ENCODE results near the gene C14orf39.
"Not testable (repeated sequence)": the region's sequence is repeated elsewhere in the genome, so short reads cannot be mapped to it uniquely, and the experiment has no call there.

The C14orf39 gene

GRCh38 chr14:60490270-60490669 lies 4.4 kb upstream of the C14orf39 start:
- TF ChIP-seq CTCF (IDR thresholded peaks at IDR 0.05; ENCODE audit: control insufficient read depth, extremely low read depth, insufficient read depth): no peak
- no peak for DNase-seq (ENCODE audit: low read depth)
- no peak overlapping the region for H3K4me3 ChIP-seq (ENCODE audit: low read depth, low read length)

GRCh38 chr14:60488175-60488574 lies 2.3 kb upstream of the C14orf39 start:
- no peak for DNase-seq (ENCODE audit: low read depth)
- TF ChIP-seq CTCF (IDR thresholded peaks at IDR 0.05; ENCODE audit: control insufficient read depth, extremely low read depth, insufficient read depth): peak; percentile 26
- H3K4me3 ChIP-seq (ENCODE audit: low read depth, low read length): no peak overlapping the region

GRCh38 chr14:60487211-60487610 lies 1.3 kb upstream of the C14orf39 start:
- DNase-seq (ENCODE audit: low read depth): no peak
- no peak for TF ChIP-seq CTCF (IDR thresholded peaks at IDR 0.05; ENCODE audit: control insufficient read depth, extremely low read depth, insufficient read depth)
- no peak overlapping the region for H3K4me3 ChIP-seq (ENCODE audit: low read depth, low read length)

- DNase-seq (ENCODE audit: low read depth): no peak
- TF ChIP-seq CTCF (IDR thresholded peaks at IDR 0.05; ENCODE audit: control insufficient read depth, extremely low read depth, insufficient read depth): no peak
- no peak overlapping the region; the same call in 1 of the 2 replicates for H3K4me3 ChIP-seq (ENCODE audit: low read depth, low read length)
Measured at GRCh38 chr14:60485057-60485597, 736 bp downstream of the C14orf39 start.

GRCh38 chr14:60482743-60483142 lies 3.1 kb downstream of the C14orf39 start:
- H3K4me3 ChIP-seq (ENCODE audit: low read depth, low read length): no peak overlapping the region
- no peak for TF ChIP-seq CTCF (IDR thresholded peaks at IDR 0.05; ENCODE audit: control insufficient read depth, extremely low read depth, insufficient read depth)
- DNase-seq (ENCODE audit: low read depth): no peak

GRCh38 chr14:60480248-60480647 lies 5.6 kb downstream of the C14orf39 start:
- not testable (repeated sequence) for DNase-seq (ENCODE audit: low read depth); H3K4me3 ChIP-seq (ENCODE audit: low read depth, low read length)

- DNase-seq (ENCODE audit: low read depth): no peak
- no peak overlapping the region for H3K4me3 ChIP-seq (ENCODE audit: low read depth, low read length)
- TF ChIP-seq CTCF (IDR thresholded peaks at IDR 0.05; ENCODE audit: control insufficient read depth, extremely low read depth, insufficient read depth): no peak
Measured at GRCh38 chr14:60455875-60456274, 30.0 kb downstream of the C14orf39 start.
